ENCODE results near the gene SPTBN1.
A peak's percentile ranks its signal among the peaks of the same experiment; 100 is the strongest.

SPTBN1 gene

DNA sequence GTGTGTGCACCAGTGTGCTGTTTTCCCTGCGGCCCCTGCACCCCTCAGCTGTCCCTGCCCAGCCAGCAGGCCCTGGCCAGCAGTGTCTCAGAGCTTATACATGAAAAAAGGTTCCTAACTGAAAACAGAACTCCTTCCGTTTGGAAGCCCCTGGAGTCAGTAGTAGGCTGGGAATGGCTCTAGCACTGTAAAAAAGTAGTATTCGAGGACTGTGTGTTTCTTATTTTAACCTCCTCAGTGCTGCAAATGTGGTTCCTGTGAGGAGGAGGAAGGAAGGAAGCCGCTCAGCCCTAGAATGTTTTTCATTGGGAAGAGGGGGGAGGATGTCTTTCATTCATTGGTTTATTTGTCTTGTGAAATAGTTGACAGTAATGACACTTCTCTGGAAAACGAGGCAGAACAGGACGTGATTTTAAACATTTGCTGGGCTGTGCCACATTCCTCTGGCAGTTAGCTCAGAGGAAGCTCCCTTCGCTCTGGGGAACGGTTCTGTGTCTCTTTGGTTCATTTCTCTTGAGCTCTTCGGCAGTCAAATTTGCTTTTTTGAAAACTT is 103.5 kb downstream of the SPTBN1 start:
- H3K4me1 Mint-ChIP-seq = peaks cover 76% of the 10 kb centered on the region
- H3K36me3 Mint-ChIP-seq (ENCODE audit: low read depth) = no peaks in the 10 kb centered on the region
- peak; percentile 19 for DNase-seq
- H3K27ac Mint-ChIP-seq = peak overlapping the region; percentile 95
- TF ChIP-seq, protein P1, sequence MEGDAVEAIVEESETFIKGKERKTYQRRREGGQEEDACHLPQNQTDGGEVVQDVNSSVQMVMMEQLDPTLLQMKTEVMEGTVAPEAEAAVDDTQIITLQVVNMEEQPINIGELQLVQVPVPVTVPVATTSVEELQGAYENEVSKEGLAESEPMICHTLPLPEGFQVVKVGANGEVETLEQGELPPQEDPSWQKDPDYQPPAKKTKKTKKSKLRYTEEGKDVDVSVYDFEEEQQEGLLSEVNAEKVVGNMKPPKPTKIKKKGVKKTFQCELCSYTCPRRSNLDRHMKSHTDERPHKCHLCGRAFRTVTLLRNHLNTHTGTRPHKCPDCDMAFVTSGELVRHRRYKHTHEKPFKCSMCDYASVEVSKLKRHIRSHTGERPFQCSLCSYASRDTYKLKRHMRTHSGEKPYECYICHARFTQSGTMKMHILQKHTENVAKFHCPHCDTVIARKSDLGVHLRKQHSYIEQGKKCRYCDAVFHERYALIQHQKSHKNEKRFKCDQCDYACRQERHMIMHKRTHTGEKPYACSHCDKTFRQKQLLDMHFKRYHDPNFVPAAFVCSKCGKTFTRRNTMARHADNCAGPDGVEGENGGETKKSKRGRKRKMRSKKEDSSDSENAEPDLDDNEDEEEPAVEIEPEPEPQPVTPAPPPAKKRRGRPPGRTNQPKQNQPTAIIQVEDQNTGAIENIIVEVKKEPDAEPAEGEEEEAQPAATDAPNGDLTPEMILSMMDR (IDR thresholded peaks at IDR 0.05) = no peak
- no peaks in the 10 kb centered on the region for H3K9me3 Mint-ChIP-seq
- no peaks in the 10 kb centered on the region for H3K27me3 Mint-ChIP-seq (ENCODE audit: low read depth, poor library complexity)
- H3K4me3 Mint-ChIP-seq = peak overlapping the region; percentile 98

DNA sequence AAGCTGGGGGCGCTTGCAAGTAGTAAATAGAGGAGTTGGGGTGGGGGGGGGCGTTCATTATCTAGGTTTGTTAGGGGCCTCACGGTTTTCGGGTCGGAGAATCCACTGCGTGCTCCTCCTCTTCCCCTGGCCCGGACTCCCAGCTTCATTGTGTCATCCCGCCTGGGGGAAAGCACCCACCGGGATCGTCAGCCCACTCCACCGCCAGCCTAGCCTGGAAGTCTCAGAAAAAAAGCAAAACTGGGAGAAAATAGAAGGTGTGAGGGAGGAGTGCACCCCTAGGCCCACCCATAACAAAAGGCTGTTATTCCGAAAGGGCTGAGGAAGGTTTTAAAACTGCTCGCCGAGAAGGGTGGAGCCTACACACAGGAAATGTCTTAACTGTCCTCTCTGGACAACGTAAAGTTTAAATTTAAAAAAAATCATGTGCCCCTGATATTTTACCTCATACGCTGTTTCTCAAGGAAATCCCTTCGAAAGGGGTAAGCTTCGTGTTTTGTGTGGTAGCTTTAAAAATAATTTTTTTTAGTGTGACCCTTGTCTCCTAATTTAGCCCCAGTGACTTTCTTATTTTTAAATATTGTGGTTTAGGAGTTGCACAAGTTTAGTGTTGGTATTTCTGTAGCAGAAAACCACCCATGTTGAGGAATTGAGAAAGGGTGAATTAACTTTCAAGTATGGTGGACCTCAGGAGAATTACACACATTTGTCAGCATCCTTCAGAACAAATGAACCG is 104.2 kb downstream of the SPTBN1 start:
- TF ChIP-seq, protein P1 (IDR thresholded peaks at IDR 0.05) = no peak
- Mint-ChIP-seq H3K4me3 (peak overlapping the region; percentile 98), H3K9me3 (no peaks in the 10 kb centered on the region), H3K27ac (peak overlapping the region; percentile 95), H3K36me3 (ENCODE audit: low read depth) (no peaks in the 10 kb centered on the region), H3K27me3 (ENCODE audit: low read depth, poor library complexity) (no peaks in the 10 kb centered on the region), H3K4me1 (peaks cover 74% of the 10 kb centered on the region)
- peak; percentile 25 for DNase-seq

DNA sequence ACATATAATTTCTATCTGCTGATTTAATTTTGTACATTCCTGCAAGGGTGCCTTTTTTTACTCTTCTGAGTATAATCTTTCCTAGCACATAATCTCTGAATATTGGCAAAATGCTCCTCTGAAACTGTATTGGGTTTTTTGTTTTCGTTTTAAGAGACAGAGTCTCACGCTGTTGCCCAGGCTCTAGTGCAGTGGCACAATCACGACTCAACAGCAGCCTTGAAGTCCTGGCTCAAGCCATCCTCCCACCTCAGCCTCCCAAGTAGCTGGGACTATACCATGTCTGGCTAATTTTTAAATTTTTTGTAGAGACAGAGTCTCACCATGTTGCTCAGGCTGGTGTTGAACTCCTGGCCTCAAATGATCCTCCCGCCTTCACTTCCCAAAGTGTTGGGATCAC is 104.9 kb downstream of the SPTBN1 start:
- peaks cover 67% of the 10 kb centered on the region for H3K4me1 Mint-ChIP-seq
- peak overlapping the region; percentile 74 for H3K27ac Mint-ChIP-seq
- no peaks in the 10 kb centered on the region for H3K27me3 Mint-ChIP-seq (ENCODE audit: low read depth, poor library complexity)
- H3K4me3 Mint-ChIP-seq = peak overlapping the region; percentile 98
- H3K36me3 Mint-ChIP-seq (ENCODE audit: low read depth) = peaks cover 4% of the 10 kb centered on the region
- TF ChIP-seq, protein P1 (IDR thresholded peaks at IDR 0.05) = no peak
- DNase-seq = no peak
- H3K9me3 Mint-ChIP-seq = no peaks in the 10 kb centered on the region

DNA sequence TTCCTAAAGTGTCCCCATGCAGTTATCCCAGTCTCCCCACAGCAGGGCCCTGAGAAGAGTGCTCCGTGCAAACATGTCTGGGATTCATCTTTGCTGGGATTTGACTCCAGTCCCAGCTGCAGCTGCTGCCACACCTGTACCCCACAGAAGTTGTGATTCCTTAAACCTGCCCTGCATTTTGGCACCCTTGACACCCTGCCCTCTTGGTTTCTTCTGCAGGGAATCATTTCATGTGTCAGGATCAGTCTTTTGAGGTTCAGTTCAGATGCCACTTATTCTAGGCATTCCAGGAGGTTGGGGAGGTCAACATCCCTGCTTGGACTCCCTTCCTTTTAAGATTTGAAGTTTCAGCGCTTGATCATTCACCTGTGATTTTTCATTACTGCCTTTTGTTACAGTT is 108.3 kb downstream of the SPTBN1 start:
- no peak for DNase-seq
- no peaks in the 10 kb centered on the region for H3K27me3 Mint-ChIP-seq (ENCODE audit: low read depth, poor library complexity)
- TF ChIP-seq, protein P1 (IDR thresholded peaks at IDR 0.05) = no peak
- H3K9me3 Mint-ChIP-seq = no peaks in the 10 kb centered on the region
- H3K27ac Mint-ChIP-seq = peak overlapping the region; percentile 18
- H3K4me3 Mint-ChIP-seq = no peak overlapping the region
- H3K4me1 Mint-ChIP-seq = peaks cover 60% of the 10 kb centered on the region
- H3K36me3 Mint-ChIP-seq (ENCODE audit: low read depth) = peaks cover 8% of the 10 kb centered on the region

DNA sequence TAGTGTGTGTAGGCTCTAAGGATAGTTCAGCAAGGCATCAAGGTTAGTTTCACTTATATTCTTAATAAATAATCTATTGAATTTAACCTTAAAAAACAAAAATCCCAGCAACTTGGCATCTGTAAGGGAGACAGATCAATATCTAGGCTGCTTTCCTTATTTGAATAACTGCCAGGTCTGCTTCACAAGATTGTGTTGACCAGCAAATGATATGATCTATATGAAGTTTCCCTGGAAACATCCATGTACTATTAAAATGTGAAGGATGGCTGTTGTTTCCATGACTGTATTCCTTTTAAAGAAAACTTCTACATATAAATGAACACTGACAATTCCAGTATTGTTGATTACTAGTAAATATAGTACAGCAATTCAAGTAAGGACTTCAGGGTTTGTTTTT is 109.4 kb downstream of the SPTBN1 start:
- Mint-ChIP-seq H3K27ac (no peak overlapping the region), H3K4me3 (no peak overlapping the region), H3K36me3 (ENCODE audit: low read depth) (peaks cover 8% of the 10 kb centered on the region)

More for the DNA sequence above, 109.4 kb downstream of the SPTBN1 start:
- Mint-ChIP-seq H3K4me1 (peaks cover 61% of the 10 kb centered on the region), H3K9me3 (no peaks in the 10 kb centered on the region), H3K27me3 (ENCODE audit: low read depth, poor library complexity) (no peaks in the 10 kb centered on the region)
- TF ChIP-seq, protein P1 (IDR thresholded peaks at IDR 0.05) = no peak
- no peak for DNase-seq

Measured in nephron progenitor cell (in vitro differentiated cells).